PC-9 (cell line): ENCODE measurements around the gene MRPL32.

Experiments
- CTCF ChIP-seq: fragments of 200-600 bp; sonication (generic); conservative IDR thresholded peaks from 2 replicates; pipeline ENCODE4 v1.6.1; 2017; ENCODE audit warnings: mixed run types, antibody characterized with exemption, mild to moderate bottlenecking, moderate library complexity
- EZH2 ChIP-seq: fragments of 200-600 bp; sonication (generic); IDR thresholded peaks from 2 replicates; pipeline ENCODE4 v1.8.0; 2017; ENCODE audit warnings: antibody characterized with exemption, low read depth

GRCh38 chr7:42924223-42924838, 7.8 kb upstream of the MRPL32 start:
- TF ChIP-seq CTCF (no peak), EZH2 (no peak)
